NT2/D1 (cell line): Measurements from ENCODE around the gene P4HB.

ENCODE experiments used
- SUZ12 ChIP-seq: IDR thresholded peaks from 2 replicates; pipeline ENCODE4 v1.6.1; 2011; ENCODE audit not compliant: insufficient read length, insufficient read depth; ENCODE audit errors: extremely low read depth
- YY1 ChIP-seq: IDR thresholded peaks from 2 replicates; pipeline ENCODE4 v1.6.1; 2011; ENCODE audit not compliant: insufficient read length, insufficient read depth
- ZNF274 ChIP-seq: IDR thresholded peaks from 2 replicates; pipeline ENCODE4 v1.6.1; 2011; ENCODE audit warnings: mild to moderate bottlenecking, low read depth, low read length

DNA sequence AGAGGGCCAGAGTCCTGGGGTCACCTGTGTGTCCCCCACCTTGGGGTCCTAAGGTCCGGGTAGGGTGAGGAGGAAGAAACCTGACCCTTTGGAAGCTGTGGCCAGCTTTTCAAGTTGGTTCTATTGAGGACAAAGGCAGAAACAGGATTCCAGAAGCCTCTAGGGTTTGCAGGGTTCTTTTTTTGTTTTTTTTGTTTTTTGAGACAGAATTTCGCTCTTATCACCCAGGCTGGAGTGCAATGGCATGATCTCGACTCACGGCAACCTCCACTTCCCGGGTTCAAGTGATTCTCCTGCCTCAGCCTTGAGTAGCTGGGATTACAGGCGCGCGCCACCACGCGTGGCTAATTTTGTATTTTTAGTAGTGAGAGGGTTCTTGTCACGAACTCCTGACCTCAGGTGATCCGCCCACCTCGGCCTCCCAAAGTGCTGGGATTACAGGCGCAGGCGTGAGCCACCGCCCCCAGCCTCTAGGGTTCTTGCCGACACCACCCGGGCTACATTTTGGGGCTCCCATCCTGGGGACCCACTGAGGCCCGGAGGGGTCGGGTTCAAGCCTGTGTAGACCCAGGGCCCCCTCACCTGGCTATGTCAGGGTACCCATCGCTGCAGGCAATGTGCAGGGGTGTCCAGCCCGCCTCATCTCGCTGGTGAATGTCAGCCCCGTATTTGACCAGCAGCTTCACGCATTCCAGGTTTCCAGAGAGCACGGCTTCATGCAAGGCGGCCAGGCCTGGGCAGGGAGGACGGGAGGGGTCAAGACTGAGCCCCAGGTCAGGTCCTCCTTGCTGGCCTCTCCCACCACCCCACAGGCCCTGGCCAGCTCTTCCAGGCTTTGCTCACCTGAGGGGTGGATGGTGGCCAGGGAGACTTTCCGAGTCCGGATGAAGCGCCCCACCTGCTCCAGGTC is 26.2 kb downstream of the P4HB start:
- no peak for TF ChIP-seq YY1
- TF ChIP-seq SUZ12 = no peak
- no peak for TF ChIP-seq ZNF274
